D721Med (cell line): Measurements from ENCODE around the gene MYH14.

ENCODE experiments used
- DNase-seq: peaks from one replicate; pipeline ENCODE4 v3.0.0; 2011; ENCODE audit warnings: low spot score; ENCODE audit not compliant: insufficient read length
- FAIRE-seq: peaks from 2 replicates; lab custom pipeline; 2011; peaks lifted over from hg19 to GRCh38; lab: Jason Lieb, UNC
- TF ChIP-seq, protein P1 (sequence below): IDR thresholded peaks from 2 replicates; pipeline ENCODE4 v1.5.1; 2012; ENCODE audit warnings: mild to moderate bottlenecking, control low read depth; ENCODE audit not compliant: insufficient read depth; ENCODE audit errors: missing control alignments

Gene MYH14

GRCh38 chr19:50248826-50249225 is 45.4 kb downstream of the MYH14 start:
- TF ChIP-seq, protein P1, sequence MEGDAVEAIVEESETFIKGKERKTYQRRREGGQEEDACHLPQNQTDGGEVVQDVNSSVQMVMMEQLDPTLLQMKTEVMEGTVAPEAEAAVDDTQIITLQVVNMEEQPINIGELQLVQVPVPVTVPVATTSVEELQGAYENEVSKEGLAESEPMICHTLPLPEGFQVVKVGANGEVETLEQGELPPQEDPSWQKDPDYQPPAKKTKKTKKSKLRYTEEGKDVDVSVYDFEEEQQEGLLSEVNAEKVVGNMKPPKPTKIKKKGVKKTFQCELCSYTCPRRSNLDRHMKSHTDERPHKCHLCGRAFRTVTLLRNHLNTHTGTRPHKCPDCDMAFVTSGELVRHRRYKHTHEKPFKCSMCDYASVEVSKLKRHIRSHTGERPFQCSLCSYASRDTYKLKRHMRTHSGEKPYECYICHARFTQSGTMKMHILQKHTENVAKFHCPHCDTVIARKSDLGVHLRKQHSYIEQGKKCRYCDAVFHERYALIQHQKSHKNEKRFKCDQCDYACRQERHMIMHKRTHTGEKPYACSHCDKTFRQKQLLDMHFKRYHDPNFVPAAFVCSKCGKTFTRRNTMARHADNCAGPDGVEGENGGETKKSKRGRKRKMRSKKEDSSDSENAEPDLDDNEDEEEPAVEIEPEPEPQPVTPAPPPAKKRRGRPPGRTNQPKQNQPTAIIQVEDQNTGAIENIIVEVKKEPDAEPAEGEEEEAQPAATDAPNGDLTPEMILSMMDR = no peak
- FAIRE-seq = no peak
- DNase-seq = no peak

GRCh38 chr19:50249636-50250035 is 46.2 kb downstream of the MYH14 start:
- FAIRE-seq (no peak), DNase-seq (no peak)
- TF ChIP-seq, protein P1 = no peak

GRCh38 chr19:50250450-50251136 is 47.2 kb downstream of the MYH14 start:
- FAIRE-seq (no peak), DNase-seq (no peak)
- TF ChIP-seq, protein P1 = no peak

GRCh38 chr19:50252111-50252886 is 48.9 kb downstream of the MYH14 start:
- DNase-seq (no peak), FAIRE-seq (no peak)
- TF ChIP-seq, protein P1 = peak; percentile 42

DNA sequence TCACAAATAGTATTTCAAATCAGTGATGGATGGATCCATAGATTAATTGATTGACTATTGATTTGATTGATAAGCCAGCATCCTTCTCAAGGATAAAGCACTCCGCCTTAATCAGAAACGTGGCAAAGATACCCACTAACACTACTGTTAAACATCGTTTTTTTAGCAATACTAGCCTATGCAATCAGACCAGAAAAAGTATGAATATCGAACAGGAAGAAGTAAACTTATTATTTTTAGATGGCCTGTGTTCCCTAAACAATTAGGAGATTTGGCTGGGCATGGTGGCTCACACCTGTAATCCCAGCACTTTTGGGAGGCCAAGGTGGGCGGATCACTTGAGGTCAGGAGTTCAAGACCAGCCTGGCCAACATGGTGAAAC is 49.5 kb downstream of the MYH14 start:
- TF ChIP-seq, protein P1 = no peak
- FAIRE-seq (no peak), DNase-seq (no peak)

- TF ChIP-seq, protein P1 = no peak
- FAIRE-seq = no peak
- no peak for DNase-seq
These were observed 51.7 kb downstream of the MYH14 start for GRCh38 chr19:50255115-50255514.

- FAIRE-seq (no peak), DNase-seq (no peak)
- TF ChIP-seq, protein P1 = no peak
These were observed 53.7 kb downstream of the MYH14 start for GRCh38 chr19:50257141-50257540.
